Measurements from ENCODE around the gene C18orf63.
"Not testable (repeated sequence)": the region's sequence is repeated elsewhere in the genome, so short reads cannot be mapped to it uniquely, and the experiment has no call there.

Gene C18orf63

GRCh38 chr18:74284191-74284979 lies 31.3 kb upstream of the C18orf63 start:
- Histone ChIP-seq H3K4me3 (ENCODE audit: low read depth, low read length) (no peak overlapping the region), H3K36me3 (ENCODE audit: control insufficient read depth in 2 of 2, insufficient read depth in 1 of 2, low read length in 2 of 2) (no peaks in the 10 kb centered on the region), H3K9me3 (ENCODE audit: control insufficient read depth, insufficient read depth, low read depth, low read length) (no peaks in the 10 kb centered on the region), H3K27ac (ENCODE audit: extremely low read depth, low read depth, low read length) (no peak overlapping the region), H3K4me1 (ENCODE audit: control insufficient read depth, insufficient read depth, low read length) (no peaks in the 10 kb centered on the region)
- TF ChIP-seq ZNF302 (tag by site-specific recombination; IDR thresholded peaks at IDR 0.05; ENCODE audit: low read depth) (no peak), ZBTB6 (tag by site-specific recombination; IDR thresholded peaks at IDR 0.05) (no peak)
- ChIA-PET CTCF (interaction anchor here (1.5 kb wide), 1 partner anchor 58 kb away, joined by 5 read pairs; no protein-coding TSS in a partner anchor), POLR2A (no interaction called here)

- Histone ChIP-seq H3K27ac (ENCODE audit: extremely low read depth, low read depth, low read length) (no peak overlapping the region), H3K36me3 (ENCODE audit: control insufficient read depth in 2 of 2, insufficient read depth in 1 of 2, low read length in 2 of 2) (no peaks in the 10 kb centered on the region), H3K4me3 (ENCODE audit: low read depth, low read length) (no peak overlapping the region), H3K4me1 (ENCODE audit: control insufficient read depth, insufficient read depth, low read length) (no peaks in the 10 kb centered on the region), H3K9me3 (ENCODE audit: control insufficient read depth, insufficient read depth, low read depth, low read length) (no peaks in the 10 kb centered on the region)
- POLR2A ChIA-PET, result no interaction called here
- CTCF ChIA-PET, result interaction anchor here (0.6 to 1.5 kb wide), 2 partner anchors 57 to 353 kb away, joined by 4 to 5 read pairs; no protein-coding TSS in a partner anchor
- no peak for TF ChIP-seq ZNF629 (tag by site-specific recombination; IDR thresholded peaks at IDR 0.05)
- TF ChIP-seq ZNF529 (tag by site-specific recombination; IDR thresholded peaks at IDR 0.05; ENCODE audit: insufficient replicate concordance), result no peak
- no peak for TF ChIP-seq ZNF521 (tag by site-specific recombination; IDR thresholded peaks at IDR 0.05)
- no peak for TF ChIP-seq KLF7 (tag by site-specific recombination; IDR thresholded peaks at IDR 0.05; ENCODE audit: borderline replicate concordance)
- TF ChIP-seq ZNF302 (tag by site-specific recombination; IDR thresholded peaks at IDR 0.05; ENCODE audit: low read depth), result no peak
- TF ChIP-seq PBX3 (CRISPR knock-in tag; IDR thresholded peaks at IDR 0.05), result no peak
- TF ChIP-seq ZNF2 (tag by site-specific recombination; IDR thresholded peaks at IDR 0.05), result no peak
- TF ChIP-seq ZNF354C (tag by site-specific recombination; IDR thresholded peaks at IDR 0.05; ENCODE audit: borderline replicate concordance, low read depth), result no peak
- no peak for TF ChIP-seq PRDM10 (tag by site-specific recombination; IDR thresholded peaks at IDR 0.05)
Measured at GRCh38 chr18:74284980-74285355, 30.7 kb upstream of the C18orf63 start.

GRCh38 chr18:74285583-74285982 lies 30.1 kb upstream of the C18orf63 start:
- POLR2A ChIA-PET; H3K36me3 ChIP-seq (ENCODE audit: control insufficient read depth in 2 of 2, insufficient read depth in 1 of 2, low read length in 2 of 2); H3K27ac ChIP-seq (ENCODE audit: extremely low read depth, low read depth, low read length); H3K9me3 ChIP-seq (ENCODE audit: control insufficient read depth, insufficient read depth, low read depth, low read length); H3K4me3 ChIP-seq (ENCODE audit: low read depth, low read length); H3K4me1 ChIP-seq (ENCODE audit: control insufficient read depth, insufficient read depth, low read length): not testable (repeated sequence)
- TF ChIP-seq ZNF121 (tag by site-specific recombination; IDR thresholded peaks at IDR 0.05), result 0 out of 2 replicates have a peak, but pooled peaks have one; percentile 49
- CTCF ChIA-PET, result interaction anchor here (0.6 to 1.5 kb wide), 2 partner anchors 57 to 353 kb away, joined by 4 to 5 read pairs; no protein-coding TSS in a partner anchor
